NB4 (cell line): ENCODE data around the gene RAB1A.

Experiments
- DNase-seq: peaks from one replicate; pipeline ENCODE4 v3.0.0; 2010; ENCODE audit warnings: low read depth
- H3K4me3 ChIP-seq: one replicate; pipeline ENCODE4 v1.5.1; 2011; ENCODE audit warnings: mild to moderate bottlenecking, low read depth, low read length, moderate library complexity
- MYC ChIP-seq: IDR thresholded peaks from 2 replicates; pipeline ENCODE4 v1.6.1; 2011; ENCODE audit warnings: low read depth, low read length
- POLR2A ChIP-seq: IDR thresholded peaks from 2 replicates; pipeline ENCODE4 v1.6.1; 2011; ENCODE audit warnings: mild to moderate bottlenecking; ENCODE audit not compliant: insufficient read length; ENCODE audit errors: extremely low read depth
- TF ChIP-seq, protein P1 (sequence below): IDR thresholded peaks from one replicate; pipeline ENCODE4 v1.5.1; 2012; ENCODE audit warnings: low read depth, low read length
- TF ChIP-seq, protein P2 (sequence below): IDR thresholded peaks from 2 replicates; pipeline ENCODE4 v1.6.1; 2011; ENCODE audit warnings: low read depth, low read length

RAB1A gene

DNA sequence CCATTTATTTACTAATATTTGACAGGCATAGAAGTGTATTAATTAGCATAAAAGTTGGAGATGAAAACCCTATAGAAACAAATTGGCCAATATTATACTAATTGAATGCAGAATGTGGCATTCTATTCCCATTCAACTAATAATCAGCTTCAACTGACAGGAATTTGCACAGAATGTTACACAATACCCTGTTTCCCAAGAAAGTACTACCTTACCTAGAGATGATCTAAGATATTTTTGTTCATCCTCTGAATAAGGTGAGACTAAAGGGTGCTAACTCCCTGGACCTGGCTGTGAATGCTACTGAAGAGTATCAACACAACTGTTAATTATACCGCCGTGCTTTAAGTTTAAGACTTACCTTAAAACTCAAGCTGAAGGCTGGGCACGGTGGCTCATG is 44.8 kb downstream of the RAB1A start:
- no peak overlapping the region for H3K4me3 ChIP-seq
- DNase-seq: no peak
- TF ChIP-seq, protein P1, sequence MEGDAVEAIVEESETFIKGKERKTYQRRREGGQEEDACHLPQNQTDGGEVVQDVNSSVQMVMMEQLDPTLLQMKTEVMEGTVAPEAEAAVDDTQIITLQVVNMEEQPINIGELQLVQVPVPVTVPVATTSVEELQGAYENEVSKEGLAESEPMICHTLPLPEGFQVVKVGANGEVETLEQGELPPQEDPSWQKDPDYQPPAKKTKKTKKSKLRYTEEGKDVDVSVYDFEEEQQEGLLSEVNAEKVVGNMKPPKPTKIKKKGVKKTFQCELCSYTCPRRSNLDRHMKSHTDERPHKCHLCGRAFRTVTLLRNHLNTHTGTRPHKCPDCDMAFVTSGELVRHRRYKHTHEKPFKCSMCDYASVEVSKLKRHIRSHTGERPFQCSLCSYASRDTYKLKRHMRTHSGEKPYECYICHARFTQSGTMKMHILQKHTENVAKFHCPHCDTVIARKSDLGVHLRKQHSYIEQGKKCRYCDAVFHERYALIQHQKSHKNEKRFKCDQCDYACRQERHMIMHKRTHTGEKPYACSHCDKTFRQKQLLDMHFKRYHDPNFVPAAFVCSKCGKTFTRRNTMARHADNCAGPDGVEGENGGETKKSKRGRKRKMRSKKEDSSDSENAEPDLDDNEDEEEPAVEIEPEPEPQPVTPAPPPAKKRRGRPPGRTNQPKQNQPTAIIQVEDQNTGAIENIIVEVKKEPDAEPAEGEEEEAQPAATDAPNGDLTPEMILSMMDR: no peak
- TF ChIP-seq MYC (no peak), POLR2A (no peak)
- TF ChIP-seq, protein P2, sequence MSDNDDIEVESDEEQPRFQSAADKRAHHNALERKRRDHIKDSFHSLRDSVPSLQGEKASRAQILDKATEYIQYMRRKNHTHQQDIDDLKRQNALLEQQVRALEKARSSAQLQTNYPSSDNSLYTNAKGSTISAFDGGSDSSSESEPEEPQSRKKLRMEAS: no peak

DNA sequence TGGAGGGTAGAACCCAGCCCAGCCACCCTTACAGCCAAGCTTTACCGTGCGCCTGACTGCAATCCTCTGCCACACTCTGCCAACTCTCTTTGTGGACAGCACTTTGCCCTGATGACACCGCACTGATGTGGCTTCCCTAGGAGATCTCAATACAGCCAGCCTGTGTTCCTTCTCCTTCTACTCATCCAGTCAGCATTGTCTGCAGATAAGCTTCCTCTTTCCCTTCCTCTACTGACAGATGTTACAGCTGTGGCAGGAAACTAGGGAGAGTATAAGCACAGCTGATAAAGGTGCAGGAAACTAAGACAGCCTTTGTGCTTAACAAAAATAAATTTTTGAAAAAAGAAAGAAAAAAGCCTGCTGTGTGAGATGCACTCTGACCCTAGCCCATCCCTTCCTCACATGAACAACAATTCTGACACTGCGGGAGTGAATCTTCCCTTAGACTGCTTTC is 48.6 kb downstream of the RAB1A start:
- H3K4me3 ChIP-seq: no peak overlapping the region
- TF ChIP-seq, protein P1: no peak
- TF ChIP-seq POLR2A (no peak), MYC (no peak)
- TF ChIP-seq, protein P2: no peak
- peak; percentile 71 for DNase-seq

DNA sequence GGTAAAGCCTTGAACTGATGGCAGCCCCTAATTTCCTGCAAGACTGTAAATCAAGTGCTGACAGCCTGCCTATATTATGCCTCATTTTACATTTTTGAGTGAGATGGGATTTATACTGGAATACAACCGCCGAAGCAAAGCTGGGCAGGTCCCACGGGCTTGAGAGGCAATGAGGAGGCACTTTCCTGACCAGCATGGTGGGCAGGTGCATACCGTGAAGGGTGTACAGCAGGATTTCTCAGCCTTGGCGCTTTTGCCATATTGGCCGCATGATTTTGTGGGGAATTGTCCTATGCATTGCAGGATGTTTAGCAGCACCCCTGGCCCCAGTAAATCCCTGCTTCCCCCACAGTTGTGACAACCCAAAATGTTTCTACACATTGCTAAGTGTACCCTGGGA is 50.9 kb downstream of the RAB1A start:
- no peak for DNase-seq
- TF ChIP-seq, protein P1: no peak
- TF ChIP-seq, protein P2: no peak
- TF ChIP-seq POLR2A: no peak
- no peak for TF ChIP-seq MYC
- no peak overlapping the region for H3K4me3 ChIP-seq

DNA sequence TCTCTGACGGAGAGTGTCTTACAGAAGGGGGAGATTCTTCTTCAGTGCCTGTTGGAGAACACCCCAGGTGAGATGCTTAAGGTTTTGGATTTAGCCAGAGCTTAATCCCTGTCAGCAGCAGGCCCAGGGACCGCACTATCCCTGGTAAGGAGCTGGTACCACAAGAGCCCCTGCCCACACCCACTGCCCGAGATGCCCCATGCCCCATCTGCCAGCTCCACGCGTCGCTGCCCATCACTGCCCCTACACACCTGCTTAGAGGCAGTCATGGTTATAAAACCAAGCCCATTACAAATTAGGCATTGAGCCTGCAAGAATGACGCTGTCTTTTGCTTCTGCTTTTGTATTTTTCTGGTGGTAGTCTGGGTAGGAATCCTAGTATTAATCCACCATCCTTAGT is 52.0 kb downstream of the RAB1A start:
- no peak overlapping the region for H3K4me3 ChIP-seq
- no peak for DNase-seq
- TF ChIP-seq, protein P2: no peak

DNA sequence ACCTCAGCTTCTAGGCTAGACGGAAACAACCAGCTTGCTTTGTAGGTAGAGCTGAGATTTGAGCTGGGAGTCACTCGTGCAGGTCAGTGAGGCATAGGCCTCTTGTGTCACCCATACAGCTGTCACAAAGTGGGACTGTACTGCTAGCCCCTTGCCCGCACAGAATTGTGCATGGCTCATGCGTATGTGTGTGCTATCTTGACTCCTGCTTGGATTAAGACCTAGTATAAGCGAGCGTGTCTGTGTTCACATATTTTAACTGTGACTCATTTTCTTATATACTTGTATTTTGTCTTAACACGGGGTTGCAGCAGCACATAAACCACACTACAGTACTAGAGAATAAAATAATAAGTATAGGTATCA is 53.6 kb downstream of the RAB1A start:
- TF ChIP-seq MYC (no peak), POLR2A (no peak)
- TF ChIP-seq, protein P2: no peak
- TF ChIP-seq, protein P1: no peak
- no peak for DNase-seq
- no peak overlapping the region for H3K4me3 ChIP-seq

DNA sequence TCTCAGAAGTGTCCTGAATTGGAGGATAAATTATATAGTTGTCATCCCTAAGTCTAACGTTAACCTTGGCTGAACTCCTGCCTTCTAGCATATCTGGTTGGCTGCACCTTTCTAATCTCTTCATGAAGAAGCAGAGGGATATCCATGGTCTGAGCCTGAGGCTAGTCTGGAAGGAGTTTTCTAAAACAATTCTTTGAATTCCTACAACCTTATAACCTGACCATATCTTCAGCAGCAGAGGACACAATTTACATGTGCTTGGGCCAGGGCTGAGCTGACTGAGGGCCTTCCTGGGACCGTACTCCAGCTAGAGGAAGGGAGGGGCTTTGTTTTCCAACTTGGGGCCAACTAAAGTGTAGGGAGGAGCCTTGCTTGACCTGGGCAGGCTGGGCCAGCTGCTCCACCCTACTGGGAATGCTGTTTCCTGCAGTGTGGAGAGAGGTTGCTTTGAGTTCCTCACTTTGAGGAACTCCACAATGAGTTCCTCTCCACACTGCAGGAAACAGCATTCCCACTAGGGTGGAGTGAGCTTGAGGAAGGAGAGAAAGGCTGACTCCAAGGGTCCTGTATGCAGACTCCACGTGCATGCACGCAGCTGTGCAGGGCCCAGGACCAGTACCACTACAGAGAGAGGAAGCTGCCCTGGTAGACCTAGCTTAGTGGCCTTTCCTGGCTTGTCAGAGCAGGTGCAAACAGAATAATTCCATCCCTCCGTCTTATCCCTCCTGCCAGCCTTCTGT is 54.1 kb downstream of the RAB1A start:
- DNase-seq: no peak
- no peak for TF ChIP-seq POLR2A
- no peak overlapping the region for H3K4me3 ChIP-seq

DNA sequence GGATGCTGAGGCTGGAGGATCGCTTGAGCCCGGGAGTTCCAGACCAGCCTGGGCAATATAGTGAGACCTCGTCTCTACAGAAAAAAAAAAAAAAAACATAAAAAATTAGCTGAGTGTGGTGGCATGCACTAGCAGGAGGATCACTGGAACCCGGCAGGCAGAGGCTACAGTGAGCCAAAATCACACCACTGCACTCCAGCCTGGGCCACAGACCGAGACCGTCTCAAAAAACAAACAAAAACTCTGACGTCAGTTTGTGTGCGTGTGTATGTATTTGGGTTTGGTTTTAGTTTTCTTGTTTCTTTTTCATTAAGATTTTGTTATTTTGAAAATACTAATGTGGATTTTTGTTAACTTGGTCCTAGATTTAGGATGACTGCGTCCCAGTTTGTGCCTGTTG is 54.7 kb downstream of the RAB1A start:
- TF ChIP-seq MYC (no peak), POLR2A (no peak)
- TF ChIP-seq, protein P1: no peak
- TF ChIP-seq, protein P2: no peak
- no peak for DNase-seq
- H3K4me3 ChIP-seq: no peak overlapping the region
